NCI-H146 treated with DMSO at 0.1 percent for 48 hours (cell line): ENCODE data around the gene STAC2.

Experiments used
- DNase-seq: peaks from one replicate; lab custom pipeline; 2025; ENCODE audit not compliant: unreplicated experiment; lab: John Stamatoyannopoulos, UW

Gene STAC2

GRCh38 chr17:39235555-39236449 is 10.1 kb upstream of the STAC2 start:
- peak; percentile 29 for DNase-seq

DNA sequence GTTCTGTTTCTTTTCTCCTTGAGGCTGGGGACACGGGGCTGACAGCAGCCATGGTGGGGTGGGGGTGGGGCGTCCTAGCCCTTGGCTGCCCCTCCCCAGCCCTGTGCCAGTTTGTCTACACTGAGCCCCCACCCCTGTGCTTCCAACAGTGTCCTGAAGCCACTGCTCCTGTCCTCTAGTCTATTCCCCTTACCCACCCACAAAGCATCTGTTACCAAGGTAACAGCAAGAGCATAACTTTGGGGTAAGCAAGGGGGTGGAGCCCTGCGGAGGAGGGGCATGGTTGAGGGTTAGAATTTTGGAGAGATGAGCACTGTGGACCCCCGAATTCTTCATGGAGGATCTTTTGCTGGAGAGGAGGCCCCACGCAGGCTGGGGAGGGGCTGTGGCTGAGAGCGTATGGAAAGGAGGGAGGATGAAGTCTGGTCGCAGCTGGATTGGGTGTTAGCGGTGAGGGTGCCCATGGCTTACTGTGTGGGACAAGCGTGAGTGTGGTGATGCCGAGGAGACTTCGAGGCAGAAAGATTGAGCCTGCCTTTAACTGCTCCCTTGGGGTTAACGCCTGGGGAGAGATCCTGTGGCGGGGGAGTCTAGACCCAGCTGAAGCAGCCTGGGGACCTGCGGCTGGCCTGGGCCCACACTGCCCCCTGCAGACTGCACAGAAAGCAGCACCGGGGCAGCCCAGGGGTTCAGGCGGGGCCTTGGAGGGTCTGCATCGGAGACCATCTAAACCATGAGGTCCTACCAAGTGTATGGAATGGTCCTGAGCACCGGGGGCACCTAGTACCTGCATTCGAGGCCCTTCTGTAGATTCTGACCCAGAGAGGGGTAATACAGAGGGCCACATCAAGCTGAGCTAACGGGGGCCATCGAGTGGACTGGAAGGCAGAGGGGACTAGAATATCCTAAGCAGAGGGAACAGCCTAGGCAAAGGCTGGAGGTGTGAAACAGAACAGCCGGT is 6.1 kb upstream of the STAC2 start:
- no peak for DNase-seq

- no peak for DNase-seq
Observed at GRCh38 chr17:39231091-39231561, 5.4 kb upstream of the STAC2 start.

DNA sequence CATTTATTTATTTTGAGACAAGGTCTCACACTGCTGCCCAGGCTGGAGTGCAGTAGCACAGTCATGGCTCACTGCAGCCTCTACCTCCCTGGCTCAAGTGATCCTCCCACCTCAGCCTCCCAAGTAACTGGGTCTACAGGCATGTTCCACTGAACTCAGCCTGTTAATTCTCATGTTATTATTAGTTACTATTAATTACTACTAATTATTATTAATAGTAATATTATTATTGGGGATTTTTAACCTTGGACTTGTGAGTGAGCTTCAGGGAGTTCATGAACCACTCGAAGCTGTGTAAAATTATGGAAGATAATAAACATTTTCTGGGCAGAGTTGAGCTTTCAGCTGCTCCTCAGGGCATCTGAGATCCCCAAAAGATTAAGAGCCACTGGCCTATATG is 4.6 kb upstream of the STAC2 start:
- no peak for DNase-seq

- DNase-seq, result no peak
Observed at GRCh38 chr17:39229274-39229913, 3.6 kb upstream of the STAC2 start.

GRCh38 chr17:39227364-39227919 is 1.7 kb upstream of the STAC2 start:
- no peak for DNase-seq

- peak; percentile 46 for DNase-seq
Observed at GRCh38 chr17:39225959-39226683, 376 bp upstream of the STAC2 start.

DNA sequence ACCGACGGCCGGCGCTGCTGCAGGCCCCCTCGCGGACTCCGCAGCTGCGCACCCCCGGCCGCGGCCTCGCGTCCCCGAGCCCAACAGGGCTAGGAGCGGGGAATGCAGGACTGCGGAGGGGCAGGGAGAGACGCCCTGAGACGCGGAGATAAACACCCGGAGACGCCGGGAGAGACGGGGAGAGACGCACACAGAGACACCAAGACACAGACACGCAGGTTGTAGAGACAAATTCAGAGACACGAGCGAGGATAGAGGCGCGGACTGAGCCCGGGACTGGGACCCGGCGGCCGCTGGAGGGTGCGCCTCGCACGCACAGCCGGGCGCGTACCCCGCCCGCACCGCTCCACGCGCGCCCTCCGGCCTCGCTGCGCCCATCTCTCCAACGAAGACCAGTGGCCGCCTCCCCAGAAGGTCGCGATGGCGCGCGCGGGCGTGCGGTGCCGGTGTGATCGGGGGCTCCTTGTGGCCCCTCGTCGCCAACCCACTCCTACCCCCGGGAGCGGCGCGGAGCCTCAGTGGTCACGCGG is 902 bp downstream of the STAC2 start:
- no peak for DNase-seq

GRCh38 chr17:39223907-39224777 is 1.6 kb downstream of the STAC2 start:
- no peak for DNase-seq

DNA sequence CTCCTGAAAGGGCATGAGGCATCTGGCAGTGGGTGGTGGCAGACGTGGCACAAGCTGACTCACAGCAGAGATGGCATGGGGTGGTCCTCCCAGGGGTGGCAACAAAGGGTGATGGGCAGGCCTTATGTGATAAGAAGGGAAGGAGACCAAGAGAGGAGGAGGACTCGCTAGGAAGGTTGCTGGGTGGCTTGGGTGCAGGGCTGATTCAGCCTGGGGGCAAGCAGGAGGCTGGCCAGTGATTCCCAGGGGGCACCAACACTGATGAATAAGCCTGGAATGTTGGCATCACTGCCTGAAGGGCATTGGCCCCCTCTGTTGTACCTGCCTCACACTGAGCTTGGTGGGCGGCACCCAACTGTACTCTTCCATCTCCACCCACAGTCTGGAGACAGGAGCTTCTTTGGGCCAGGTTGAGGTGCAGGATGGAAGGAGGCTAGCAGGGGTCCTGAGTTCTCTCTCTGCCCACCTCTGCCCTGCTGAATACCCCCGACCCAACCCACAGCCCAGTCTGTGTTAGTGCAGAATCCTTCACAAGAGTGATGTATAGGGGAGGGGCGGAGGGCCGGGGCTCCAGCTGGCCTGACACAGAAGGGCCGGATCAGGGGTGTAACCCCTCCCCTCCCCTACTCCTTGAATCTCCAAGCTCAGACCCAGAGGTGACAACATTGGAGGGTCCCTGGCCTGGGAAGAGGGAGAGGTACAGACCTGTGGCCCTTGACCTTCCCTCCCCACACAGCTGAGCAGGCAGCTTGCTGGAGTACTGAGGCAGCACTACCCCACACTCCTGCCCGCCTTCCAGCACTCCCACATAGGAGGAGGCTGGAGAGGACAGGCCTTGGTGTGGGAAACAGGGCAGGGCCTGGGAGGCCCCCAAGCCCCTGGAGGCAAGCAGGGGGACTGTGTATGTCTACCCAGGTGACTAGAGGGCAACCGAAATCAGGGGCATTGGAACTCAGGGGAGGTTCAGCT is 2.6 kb downstream of the STAC2 start:
- DNase-seq, result no peak

- DNase-seq, result no peak
Observed at GRCh38 chr17:39222151-39222550, 3.6 kb downstream of the STAC2 start.

- DNase-seq, result no peak
Observed at GRCh38 chr17:39221572-39221971, 4.2 kb downstream of the STAC2 start.

DNA sequence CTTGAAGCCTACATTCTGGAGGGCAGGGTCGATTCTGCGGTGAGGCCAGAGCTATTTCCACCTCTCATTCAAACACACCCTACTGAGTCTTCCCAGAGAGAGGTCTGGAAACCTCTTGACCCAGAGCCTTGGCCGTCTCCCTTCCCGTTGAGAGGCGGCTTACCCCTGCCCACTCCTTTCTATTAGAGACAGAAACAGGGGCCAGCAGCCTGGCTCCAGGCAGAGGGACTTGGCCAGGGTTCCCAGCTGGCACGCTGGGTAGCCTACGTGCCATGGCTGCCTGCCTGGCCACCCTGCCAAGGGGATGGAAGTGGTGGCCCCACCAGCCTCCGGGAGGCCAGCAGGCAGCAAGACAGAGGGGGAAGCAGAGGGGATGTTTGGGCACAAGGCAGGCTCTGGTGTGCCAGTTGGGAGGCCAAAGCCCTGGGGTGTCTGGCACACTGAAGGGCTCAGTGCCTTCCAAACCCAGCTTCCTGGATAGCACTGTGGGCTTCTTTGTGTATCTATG is 6.0 kb downstream of the STAC2 start:
- DNase-seq, result no peak

DNA sequence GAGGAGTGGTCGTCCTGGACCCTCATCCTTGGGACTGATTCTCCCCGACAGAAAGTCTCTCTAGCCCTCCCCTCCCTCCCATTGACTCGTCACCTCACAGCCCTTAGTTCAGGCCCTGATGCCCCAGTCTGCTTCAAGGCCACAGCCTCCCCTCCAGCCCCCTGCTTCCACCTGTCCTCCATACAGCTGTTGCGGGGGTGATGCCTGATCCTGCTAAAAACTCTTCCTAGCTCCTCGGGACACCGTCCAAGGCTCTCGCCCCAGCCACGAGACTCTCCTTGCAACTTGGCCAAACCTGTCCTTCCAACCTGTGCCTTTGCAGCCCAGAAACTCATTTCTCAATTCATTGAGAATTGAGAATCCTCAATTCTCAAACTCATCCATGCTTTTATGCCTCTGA is 6.8 kb downstream of the STAC2 start:
- DNase-seq, result no peak

- no peak for DNase-seq
Observed at GRCh38 chr17:39217734-39218369, 7.9 kb downstream of the STAC2 start.

DNA sequence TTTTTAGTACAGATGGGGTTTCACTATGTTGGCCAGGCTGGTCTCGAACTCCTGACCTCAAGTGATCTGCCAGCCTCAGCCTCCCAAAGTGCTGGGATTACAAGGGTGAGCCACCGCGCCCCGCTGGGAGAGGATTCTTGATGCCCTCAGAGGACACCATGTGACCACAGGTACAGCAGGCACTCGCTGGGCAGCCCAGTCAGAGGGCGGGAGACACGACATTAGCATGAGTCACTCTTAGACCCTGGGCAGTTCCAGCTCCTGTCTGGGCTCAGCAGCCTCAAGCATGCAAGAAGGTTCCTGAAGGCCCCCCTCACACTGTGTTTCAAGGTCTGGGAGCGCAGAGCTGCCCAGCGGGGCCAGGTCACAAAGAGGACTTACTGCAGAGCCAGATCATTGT is 11.9 kb downstream of the STAC2 start:
- no peak for DNase-seq

- no peak for DNase-seq
Observed at GRCh38 chr17:39212841-39213480, 12.8 kb downstream of the STAC2 start.
